SU-DHL-6 (cell line): ENCODE measurements around the gene CMTR2.

Source experiments
- EZH2phosphoT487 ChIP-seq: fragments of 200-600 bp; sonication (generic), shearing (Covaris generic); conservative IDR thresholded peaks from 2 replicates; pipeline ENCODE4 v1.6.1; 2018; ENCODE audit warnings: mild to moderate bottlenecking, antibody characterized with exemption, low read length, moderate library complexity, mixed read lengths
- TF ChIP-seq, protein P1 (sequence below): fragments of 200-600 bp; sonication (generic); IDR thresholded peaks from one replicate; pipeline ENCODE4 v1.5.1; 2017; ENCODE audit warnings: antibody characterized with exemption, mild to moderate bottlenecking, low read length, moderate library complexity; ENCODE audit not compliant: insufficient read depth, poor library complexity, severe bottlenecking

DNA sequence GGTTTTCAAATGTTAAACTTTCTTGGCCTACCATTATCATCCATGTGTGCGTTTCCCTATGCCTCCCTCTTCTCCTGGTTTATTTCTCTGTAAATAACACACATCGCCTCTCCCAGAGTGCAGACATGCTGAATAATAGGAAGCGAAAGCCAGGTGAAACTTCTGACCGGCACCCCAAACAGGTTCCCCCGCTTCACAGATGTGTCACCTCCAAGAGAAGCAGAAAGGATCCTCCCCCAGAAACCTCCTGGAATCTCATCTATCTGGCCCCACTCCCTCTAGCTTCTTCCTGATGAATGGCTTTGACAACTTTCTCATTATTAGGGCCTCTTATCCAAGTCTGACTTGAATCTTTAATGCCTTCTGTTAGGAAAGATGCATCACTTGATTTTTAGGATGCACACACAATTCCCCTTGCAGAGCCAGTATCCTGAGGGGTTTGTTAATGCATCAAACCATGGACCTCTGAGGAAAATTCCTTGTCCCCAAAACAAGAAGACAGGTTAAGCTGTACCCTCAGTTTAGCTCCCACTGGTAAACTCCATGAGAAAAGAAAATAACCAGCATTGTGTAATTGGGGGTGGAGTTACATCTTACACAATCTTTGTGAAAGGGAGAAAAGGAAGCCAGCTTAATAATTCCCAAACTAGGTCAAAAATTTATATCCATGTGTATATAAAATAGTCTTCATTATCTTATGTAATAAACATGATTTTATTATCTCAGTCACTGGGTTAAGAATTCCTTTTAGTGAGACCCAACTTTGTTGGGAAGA is 38.6 kb downstream of the CMTR2 start:
- TF ChIP-seq, protein P1, sequence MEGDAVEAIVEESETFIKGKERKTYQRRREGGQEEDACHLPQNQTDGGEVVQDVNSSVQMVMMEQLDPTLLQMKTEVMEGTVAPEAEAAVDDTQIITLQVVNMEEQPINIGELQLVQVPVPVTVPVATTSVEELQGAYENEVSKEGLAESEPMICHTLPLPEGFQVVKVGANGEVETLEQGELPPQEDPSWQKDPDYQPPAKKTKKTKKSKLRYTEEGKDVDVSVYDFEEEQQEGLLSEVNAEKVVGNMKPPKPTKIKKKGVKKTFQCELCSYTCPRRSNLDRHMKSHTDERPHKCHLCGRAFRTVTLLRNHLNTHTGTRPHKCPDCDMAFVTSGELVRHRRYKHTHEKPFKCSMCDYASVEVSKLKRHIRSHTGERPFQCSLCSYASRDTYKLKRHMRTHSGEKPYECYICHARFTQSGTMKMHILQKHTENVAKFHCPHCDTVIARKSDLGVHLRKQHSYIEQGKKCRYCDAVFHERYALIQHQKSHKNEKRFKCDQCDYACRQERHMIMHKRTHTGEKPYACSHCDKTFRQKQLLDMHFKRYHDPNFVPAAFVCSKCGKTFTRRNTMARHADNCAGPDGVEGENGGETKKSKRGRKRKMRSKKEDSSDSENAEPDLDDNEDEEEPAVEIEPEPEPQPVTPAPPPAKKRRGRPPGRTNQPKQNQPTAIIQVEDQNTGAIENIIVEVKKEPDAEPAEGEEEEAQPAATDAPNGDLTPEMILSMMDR: no peak
- TF ChIP-seq EZH2phosphoT487: no peak
